HG02642 (cell line): Measurements from ENCODE around the gene NDUFV1.
"Not testable (repeated sequence)": the region's sequence is repeated elsewhere in the genome, so short reads cannot be mapped to it uniquely, and the experiment has no call there.

Source experiments
- ATAC-seq: cut with Tn5 transposase; IDR thresholded peaks from one replicate; pipeline ENCODE4 v1.9.1; 2021; ENCODE audit warnings: mild to moderate bottlenecking; ENCODE audit not compliant: unreplicated experiment, poor library complexity

The NDUFV1 gene

GRCh38 chr11:67636962-67637361 is 30.2 kb downstream of the NDUFV1 start:
- no peak for ATAC-seq

GRCh38 chr11:67637441-67637840 is 30.7 kb downstream of the NDUFV1 start:
- not testable (repeated sequence) for ATAC-seq

- no peak for ATAC-seq
Measured at GRCh38 chr11:67638535-67639437, 32.0 kb downstream of the NDUFV1 start.

- ATAC-seq, result no peak
Measured at GRCh38 chr11:67639438-67639859, 32.7 kb downstream of the NDUFV1 start, which contains the start of gene TBX10. TBX10 (minus strand) TSS chr11:67639763; CDS start chr11:67639472, 291 bp downstream.

- ATAC-seq, result no peak
Measured at GRCh38 chr11:67640021-67640757, 33.5 kb downstream of the NDUFV1 start.

GRCh38 chr11:67640758-67641337 is 34.1 kb downstream of the NDUFV1 start:
- no peak for ATAC-seq

- ATAC-seq, result no peak
Measured at GRCh38 chr11:67641338-67642172, 34.8 kb downstream of the NDUFV1 start.

- ATAC-seq, result no peak
Measured at GRCh38 chr11:67642173-67643120, 35.7 kb downstream of the NDUFV1 start.

- no peak for ATAC-seq
Measured at GRCh38 chr11:67644042-67644441, 37.3 kb downstream of the NDUFV1 start.

GRCh38 chr11:67644472-67645418 is 38.0 kb downstream of the NDUFV1 start:
- no peak for ATAC-seq

- ATAC-seq, result no peak
Measured at GRCh38 chr11:67645521-67646461, 39.1 kb downstream of the NDUFV1 start.

- ATAC-seq, result no peak
Measured at GRCh38 chr11:67646535-67647336, 40.0 kb downstream of the NDUFV1 start.

- ATAC-seq, result no peak
Measured at GRCh38 chr11:67647471-67647870, 40.7 kb downstream of the NDUFV1 start.

- ATAC-seq, result peak; percentile 53
Measured at GRCh38 chr11:67648140-67648795, 41.5 kb downstream of the NDUFV1 start.

GRCh38 chr11:67648796-67649613 is 42.3 kb downstream of the NDUFV1 start:
- ATAC-seq, result no peak
